Retinal pigment epithelial cell (primary cell): ENCODE measurements around the gene NUDC.

Source experiments
- DNase-seq: peaks from one replicate; pipeline ENCODE4 v3.0.0-alpha.2; 2010; ENCODE audit warnings: low read depth
- H3K4me3 ChIP-seq: 2 replicates; pipeline ENCODE4 v1.5.1; 2011; ENCODE audit warnings: mild to moderate bottlenecking, low read length, control low read depth, moderate library complexity
- CTCF ChIP-seq: conservative IDR thresholded peaks from 2 replicates; pipeline ENCODE4 v1.5.1; 2011; ENCODE audit warnings: low read depth, low read length, control low read depth, inconsistent platforms

Gene NUDC

DNA sequence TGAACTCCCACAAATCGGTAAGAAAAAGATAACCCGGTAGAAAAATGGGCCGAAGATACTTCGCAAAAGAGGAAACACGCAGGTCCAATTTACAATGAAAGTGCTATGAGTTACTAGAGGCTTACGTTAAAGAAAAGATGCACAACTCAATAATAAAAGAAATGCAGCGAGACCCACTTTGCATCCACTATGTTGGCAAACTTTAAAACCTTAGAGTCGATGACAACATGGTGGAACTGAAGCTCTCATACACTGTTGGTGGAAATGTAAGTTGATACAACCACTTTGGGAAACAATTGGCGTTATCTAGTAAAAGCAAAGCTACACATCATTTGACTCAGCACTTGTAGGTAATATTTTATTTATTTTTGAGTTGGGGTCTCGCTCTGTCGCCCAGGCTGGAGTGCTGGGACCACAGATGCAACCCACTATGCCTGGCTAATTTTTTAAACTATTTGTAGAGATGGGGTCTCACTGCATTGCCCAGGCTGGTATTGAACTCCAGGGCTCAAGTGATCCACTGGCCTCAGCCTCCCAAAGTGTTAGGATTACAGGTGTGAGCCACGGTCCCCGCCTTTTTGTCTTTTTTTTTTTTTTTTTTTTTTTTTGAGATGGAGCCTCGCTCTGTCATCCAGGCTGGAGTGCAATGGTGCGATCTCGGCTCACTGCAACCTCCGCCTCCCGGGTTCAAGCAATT is 20.6 kb upstream of the NUDC start:
- no peak for TF ChIP-seq CTCF
- H3K4me3 ChIP-seq = peak overlapping the region; percentile 90
- DNase-seq = no peak

GRCh38 chr1:26907071-26907917 is 14.2 kb upstream of the NUDC start:
- TF ChIP-seq CTCF = no peak
- DNase-seq = no peak
- H3K4me3 ChIP-seq = no peak overlapping the region

- TF ChIP-seq CTCF = no peak
- H3K4me3 ChIP-seq = no peak overlapping the region
- no peak for DNase-seq
These were observed 11.6 kb upstream of the NUDC start for GRCh38 chr1:26909951-26910342.

- no peak for TF ChIP-seq CTCF
- no peak for DNase-seq
These were observed 11.0 kb upstream of the NUDC start for GRCh38 chr1:26910343-26911160.

GRCh38 chr1:26911399-26912146 is 10.0 kb upstream of the NUDC start:
- DNase-seq = no peak
- H3K4me3 ChIP-seq = no peak overlapping the region
- no peak for TF ChIP-seq CTCF

More at GRCh38 chr1:26910343-26911160, 11.0 kb upstream of the NUDC start:
- H3K4me3 ChIP-seq = no peak overlapping the region

GRCh38 chr1:26912147-26912490 is 9.4 kb upstream of the NUDC start:
- no peak overlapping the region for H3K4me3 ChIP-seq
- no peak for DNase-seq
- TF ChIP-seq CTCF = no peak
